Nephron (organoid): ENCODE measurements around the gene MAP3K3.

Source experiments
- H3K27ac Mint-ChIP-seq, 3 experiments: 2 replicates each; pipeline ENCODE4 v1.8.0; 2020; ENCODE audit warnings: mixed read lengths in 3 of 3, mild to moderate bottlenecking in 2 of 3, moderate library complexity in 1 of 3
- H3K27me3 Mint-ChIP-seq: 2 replicates; pipeline ENCODE4 v1.8.0; 2021; ENCODE audit warnings: low read depth, mild to moderate bottlenecking, moderate library complexity, mixed read lengths
- H3K36me3 Mint-ChIP-seq: 2 replicates; pipeline ENCODE4 v1.8.0; 2020; ENCODE audit warnings: low read depth, mixed read lengths
- H3K4me1 Mint-ChIP-seq: 2 replicates; pipeline ENCODE4 v1.8.0; 2020; ENCODE audit warnings: mixed read lengths
- H3K4me3 Mint-ChIP-seq, 3 experiments: 2 replicates each; pipeline ENCODE4 v1.8.0; 2020; ENCODE audit warnings: mild to moderate bottlenecking in 3 of 3, mixed read lengths in 3 of 3, moderate library complexity in 2 of 3
- H3K9me3 Mint-ChIP-seq: 2 replicates; pipeline ENCODE4 v1.8.0; 2020; ENCODE audit warnings: mixed read lengths
- CTCF ChIP-seq, 3 experiments: fragments of 200-600 bp; sonication (generic); IDR thresholded peaks; one replicate each; pipeline ENCODE4 v1.5.0; 2021; ENCODE audit warnings: antibody characterized with exemption in 3 of 3; ENCODE audit not compliant: unreplicated experiment in 3 of 3

MAP3K3 gene

GRCh38 chr17:63658366-63658765 lies 36.1 kb downstream of the MAP3K3 start:
- Mint-ChIP-seq H3K9me3 (no peaks in the 10 kb centered on the region), H3K4me3 (no peak overlapping the region), H3K4me1 (no peaks in the 10 kb centered on the region), H3K27ac (no peak overlapping the region), H3K36me3 (peaks cover 44% of the 10 kb centered on the region), H3K27me3 (no peaks in the 10 kb centered on the region)
- TF ChIP-seq CTCF (IDR thresholded peaks at IDR 0.05; ENCODE audit: unreplicated experiment in 3 of 3), result no peak

DNA sequence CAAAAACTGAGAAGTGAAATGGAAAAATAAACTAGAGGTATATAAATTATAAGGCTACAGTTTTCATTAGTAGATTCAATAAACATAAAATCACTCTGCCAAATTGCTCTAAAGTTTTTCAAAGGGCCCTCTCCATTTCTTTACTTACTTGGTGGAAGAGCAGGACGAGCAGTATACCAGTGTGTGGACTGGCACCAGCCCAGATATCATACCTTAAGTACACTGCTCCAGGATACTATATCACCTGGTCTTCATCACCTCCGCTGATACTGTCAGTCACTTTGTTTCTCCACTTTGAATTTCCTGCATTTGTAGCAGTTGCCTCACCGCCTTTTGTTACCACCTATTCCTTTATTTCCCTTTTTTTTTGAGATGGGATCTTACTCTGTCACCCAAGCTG lies 37.6 kb downstream of the MAP3K3 start:
- TF ChIP-seq CTCF (IDR thresholded peaks at IDR 0.05; ENCODE audit: unreplicated experiment in 3 of 3), result no peak
- Mint-ChIP-seq H3K4me1 (no peaks in the 10 kb centered on the region), H3K9me3 (no peaks in the 10 kb centered on the region), H3K4me3 (no peak overlapping the region), H3K36me3 (peaks cover 48% of the 10 kb centered on the region), H3K27ac (no peak overlapping the region), H3K27me3 (no peaks in the 10 kb centered on the region)

GRCh38 chr17:63665527-63666214 lies 43.5 kb downstream of the MAP3K3 start:
- Mint-ChIP-seq H3K4me1 (no peaks in the 10 kb centered on the region), H3K4me3 (no peak overlapping the region), H3K27me3 (no peaks in the 10 kb centered on the region), H3K36me3 (peaks cover 57% of the 10 kb centered on the region), H3K9me3 (no peaks in the 10 kb centered on the region), H3K27ac (no peak overlapping the region)
- TF ChIP-seq CTCF (IDR thresholded peaks at IDR 0.05; ENCODE audit: unreplicated experiment in 3 of 3), result no peak

DNA sequence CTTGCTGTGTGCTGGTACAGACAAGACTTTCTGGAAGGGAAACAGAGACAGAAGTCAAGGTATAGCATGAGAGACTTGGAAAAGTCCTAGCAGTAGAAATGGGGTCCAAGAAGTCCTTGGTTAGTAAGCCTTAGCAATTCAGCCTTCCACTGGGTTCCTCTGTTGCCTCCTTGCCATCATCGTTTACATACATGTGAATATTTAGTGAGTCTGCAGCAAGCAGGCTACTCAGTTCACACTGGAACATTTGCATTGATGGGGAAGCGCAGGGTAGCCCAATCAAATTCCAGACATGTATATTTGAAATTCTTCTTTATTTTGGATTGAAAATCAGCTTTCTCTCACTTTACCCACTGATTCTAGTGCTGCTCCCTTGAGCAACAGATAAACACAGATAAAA lies 50.6 kb downstream of the MAP3K3 start:
- no peak overlapping the region for H3K27ac Mint-ChIP-seq
- H3K9me3 Mint-ChIP-seq, result no peaks in the 10 kb centered on the region
- H3K36me3 Mint-ChIP-seq, result peaks cover 31% of the 10 kb centered on the region
- no peak overlapping the region for H3K4me3 Mint-ChIP-seq
- H3K27me3 Mint-ChIP-seq, result no peaks in the 10 kb centered on the region
- H3K4me1 Mint-ChIP-seq, result peaks cover 22% of the 10 kb centered on the region
- TF ChIP-seq CTCF (IDR thresholded peaks at IDR 0.05; ENCODE audit: unreplicated experiment in 3 of 3), result no peak

DNA sequence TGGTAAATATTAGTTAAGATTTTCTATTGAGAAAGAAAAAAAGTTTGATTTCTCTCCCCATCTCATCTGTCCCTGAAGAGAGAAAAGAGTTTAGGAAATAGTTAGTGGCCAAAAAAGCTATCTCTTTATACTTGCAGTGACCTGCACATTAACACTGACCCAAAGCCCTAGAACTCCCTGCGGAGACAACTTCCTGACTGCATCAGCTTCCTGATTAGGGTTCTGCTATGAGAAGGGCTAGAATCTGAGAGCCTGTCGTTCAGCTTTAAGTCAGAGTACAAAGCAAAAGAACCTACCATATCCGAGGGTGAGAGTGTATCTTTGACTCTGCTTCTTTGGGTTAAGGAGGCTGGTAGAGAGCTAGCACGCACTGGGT lies 53.0 kb downstream of the MAP3K3 start:
- H3K36me3 Mint-ChIP-seq, result peaks cover 20% of the 10 kb centered on the region
- no peaks in the 10 kb centered on the region for H3K9me3 Mint-ChIP-seq
- H3K27ac Mint-ChIP-seq, result peak overlapping the region; percentile 89 to 96 (median 94)
- H3K4me3 Mint-ChIP-seq, result no peak overlapping the region
- peaks cover 22% of the 10 kb centered on the region for H3K4me1 Mint-ChIP-seq
- no peak for TF ChIP-seq CTCF (IDR thresholded peaks at IDR 0.05; ENCODE audit: unreplicated experiment in 3 of 3)
- H3K27me3 Mint-ChIP-seq, result no peaks in the 10 kb centered on the region
